MG63 (cell line): Measurements from ENCODE around the gene GABRB1. TPM values are rescaled to one million over a fixed set of nuclear protein-coding genes. Genes with fewer than 3 reads are reported as not detected.
A peak's percentile ranks its signal among the peaks of the same experiment; 100 is the strongest.

Source experiments
- DNase-seq: peaks from one replicate; pipeline ENCODE4 v3.0.0-alpha.2; 2020
- H3K27me3 ChIP-seq: fragments of 250-450 bp; sonication (Bioruptor Pico); 2 replicates; pipeline ENCODE4 v1.5.1; 2020; ENCODE audit warnings: mild to moderate bottlenecking, moderate library complexity
- H3K36me3 ChIP-seq: fragments of 250-450 bp; sonication (Bioruptor Pico); 2 replicates; pipeline ENCODE4 v1.5.1; 2020; ENCODE audit warnings: mild to moderate bottlenecking, moderate library complexity
- H3K4me3 ChIP-seq: fragments of 250-450 bp; sonication (Bioruptor Pico); 2 replicates; pipeline ENCODE4 v1.5.1; 2020; ENCODE audit warnings: mild to moderate bottlenecking, moderate library complexity
- H3K9me3 ChIP-seq: fragments of 250-450 bp; sonication (Bioruptor Pico); 2 replicates; pipeline ENCODE4 v1.5.1; 2020; ENCODE audit warnings: mild to moderate bottlenecking, moderate library complexity
- total RNA-seq: library from RNA; depleted of rRNA; stranded (reverse); fragments of >200 nt; shearing (Covaris generic); gene quantifications from 2 replicates; pipeline ENCODE4 v1.2.3, GENCODE V29; 2014; ENCODE audit warnings: low replicate concordance; rRNA removed

GABRB1 gene
- total RNA-seq: 0.59 TPM in 1 of 2 replicates, not detected in the other

DNA sequence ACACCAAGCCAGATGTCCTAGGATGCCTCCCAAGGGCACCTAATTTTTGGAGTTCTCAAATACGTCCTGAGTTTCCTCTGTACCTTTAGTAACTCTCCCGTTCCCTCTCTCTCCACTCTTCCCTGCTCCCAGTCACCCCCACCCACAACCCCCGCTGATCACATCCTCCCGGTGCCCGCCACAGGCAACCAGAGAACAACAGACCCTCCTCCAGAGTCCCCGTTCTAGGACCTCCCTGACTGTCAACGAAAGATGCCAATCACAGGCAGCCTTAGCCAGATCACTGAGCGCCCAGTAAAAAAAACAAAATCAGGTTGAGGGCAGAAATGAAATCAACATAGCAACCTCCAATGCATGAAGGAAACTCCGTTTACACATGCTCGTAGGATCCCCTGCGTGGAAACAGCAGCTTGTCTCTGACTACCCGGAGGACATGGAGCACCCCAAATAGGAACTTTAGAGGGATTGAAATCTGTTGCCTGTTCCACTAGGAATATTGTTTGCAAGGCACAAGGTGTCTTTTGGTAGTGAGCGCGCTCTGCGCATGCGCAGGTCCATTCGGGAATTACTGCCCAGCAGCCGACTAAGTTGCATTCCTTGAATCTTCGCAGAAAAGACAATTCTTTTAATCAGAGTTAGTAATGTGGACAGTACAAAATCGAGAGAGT, at the start of gene GABRB1:
GABRB1 (plus strand) TSS at position 557 of the 668 bp plus-strand sequence.
- peak within 1 kb of the TSS; percentile 54 for H3K4me3 ChIP-seq
- H3K27me3 ChIP-seq: no peaks in the 10 kb centered on the region
- peak; percentile 14 for DNase-seq
- no peaks in the 10 kb centered on the region for H3K9me3 ChIP-seq
- H3K36me3 ChIP-seq: no peaks in the 10 kb centered on the region

DNA sequence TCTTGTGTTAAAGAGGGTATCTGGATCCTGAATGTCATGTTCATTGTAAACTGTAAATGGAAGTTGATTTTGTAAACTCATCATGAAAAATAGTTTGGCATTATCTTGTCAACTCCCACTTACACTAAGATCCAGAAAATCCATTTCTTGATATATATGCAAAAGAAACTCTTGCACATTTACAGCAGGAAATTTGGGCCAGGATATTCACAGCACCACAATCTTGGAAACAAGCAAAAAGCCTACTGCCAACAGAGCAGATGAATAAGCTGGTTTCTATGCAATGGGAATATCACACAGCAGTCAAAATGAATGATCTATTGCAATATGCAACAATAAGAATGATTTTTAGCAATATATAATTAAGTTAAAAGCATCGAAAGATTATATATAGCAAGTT, 46.6 kb upstream of the GABRB1 start:
- H3K36me3 ChIP-seq: no peaks in the 10 kb centered on the region
- no peaks in the 10 kb centered on the region for H3K27me3 ChIP-seq
- no peak for DNase-seq

DNA sequence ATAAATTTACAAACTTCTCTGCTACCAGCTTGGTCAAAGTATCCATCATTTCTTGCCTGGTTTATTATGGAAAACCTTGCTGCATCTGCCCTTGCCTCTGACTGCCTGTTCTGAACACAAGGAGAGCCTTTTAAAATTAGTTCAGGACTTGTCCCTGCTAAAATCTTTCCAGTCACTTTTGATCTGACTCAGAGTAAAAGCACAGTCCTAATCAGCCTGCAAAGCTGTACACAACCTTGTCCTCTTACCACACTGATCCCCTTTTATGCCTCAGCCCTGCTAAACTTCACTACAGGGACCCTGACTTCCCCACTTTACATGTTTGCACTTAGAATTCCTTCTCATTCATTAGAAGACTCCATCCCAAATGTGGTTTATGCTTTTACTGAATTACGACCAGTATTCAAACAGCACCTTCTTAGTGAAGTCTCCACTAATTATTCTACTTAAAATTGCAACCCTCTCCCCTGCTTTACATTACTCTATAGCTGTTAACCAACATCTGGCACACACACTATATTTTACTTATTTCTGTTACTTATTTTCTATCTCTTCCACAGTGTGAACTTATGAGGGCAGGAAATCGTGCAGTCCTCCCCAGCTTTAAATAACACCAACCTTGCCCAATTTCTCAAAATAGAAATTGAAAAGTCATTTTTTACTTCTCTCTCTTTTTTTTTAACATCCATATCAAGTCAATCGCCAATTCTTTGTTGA, 44.3 kb upstream of the GABRB1 start:
- H3K27me3 ChIP-seq: no peaks in the 10 kb centered on the region
- H3K36me3 ChIP-seq: no peaks in the 10 kb centered on the region
- H3K4me3 ChIP-seq: no peak overlapping the region
- DNase-seq: no peak
- no peaks in the 10 kb centered on the region for H3K9me3 ChIP-seq

More for the DNA sequence above, 46.6 kb upstream of the GABRB1 start:
- Histone ChIP-seq H3K9me3 (no peaks in the 10 kb centered on the region), H3K4me3 (no peak overlapping the region)

DNA sequence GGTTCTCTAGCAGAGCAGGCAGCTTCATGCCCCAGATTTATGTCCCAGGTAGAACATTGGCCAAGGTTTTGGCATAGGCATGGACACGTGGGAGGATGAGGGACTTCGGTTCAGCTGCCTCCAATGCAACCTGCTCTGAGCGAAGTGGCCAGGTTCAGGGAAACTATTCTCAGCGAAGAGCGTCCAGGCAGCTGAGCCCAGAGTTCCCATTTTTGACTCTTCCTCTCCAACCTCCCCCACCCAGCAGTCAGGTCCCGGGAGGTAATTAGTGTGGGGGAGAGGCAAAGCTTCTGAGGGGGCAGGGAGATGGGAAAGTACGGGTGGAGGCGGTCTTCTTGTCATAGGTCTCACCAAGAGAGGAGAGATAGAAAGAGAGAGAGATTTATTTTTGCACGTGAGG, 39.0 kb upstream of the GABRB1 start:
- no peak for DNase-seq
- Histone ChIP-seq H3K36me3 (no peaks in the 10 kb centered on the region), H3K4me3 (no peak overlapping the region), H3K27me3 (no peaks in the 10 kb centered on the region), H3K9me3 (no peaks in the 10 kb centered on the region)

DNA sequence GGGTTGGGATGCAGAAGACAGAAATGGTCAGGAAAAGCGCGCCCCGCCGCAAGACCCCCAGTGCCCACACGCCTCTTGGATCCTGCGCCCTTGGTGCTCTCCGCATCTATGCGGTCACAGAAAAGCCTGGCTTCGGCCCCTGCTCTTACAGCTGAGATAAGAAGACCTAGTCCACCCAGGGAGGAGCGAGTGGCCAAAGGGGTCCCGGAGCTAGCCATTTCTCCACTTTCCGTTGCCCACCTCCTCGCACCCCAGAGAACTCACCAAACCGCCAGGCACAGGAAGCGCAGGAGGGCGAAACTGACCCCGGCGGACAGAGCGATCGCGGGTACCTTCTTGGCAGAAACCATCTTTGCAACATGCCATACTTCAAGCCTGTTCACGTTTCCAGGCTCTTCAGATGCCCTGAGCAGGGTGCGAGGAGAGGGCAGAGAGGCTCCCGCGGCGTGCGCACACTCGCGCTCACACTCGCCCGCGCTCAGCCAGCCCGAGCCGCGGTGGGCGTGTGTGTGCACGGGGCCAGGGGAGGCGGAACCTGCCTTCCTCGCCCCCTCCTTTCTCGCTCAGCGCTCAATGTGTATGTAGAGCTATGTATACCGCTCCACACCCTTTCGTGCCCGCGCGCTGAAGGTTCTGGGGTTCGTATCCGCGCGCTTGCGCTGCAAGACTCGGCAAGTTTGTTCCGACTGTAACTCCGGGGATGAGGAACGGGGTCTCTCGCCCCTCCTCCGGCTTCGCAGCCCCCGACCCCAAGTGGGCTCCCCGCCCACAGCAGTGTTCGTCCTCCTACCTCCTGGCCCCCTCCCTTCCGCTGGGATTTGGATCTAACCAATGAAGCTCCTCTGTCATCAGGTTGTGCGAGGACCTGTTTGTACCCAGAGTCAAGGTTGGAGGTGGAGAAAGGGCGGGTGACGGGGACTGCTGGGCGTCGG, 38.0 kb upstream of the GABRB1 start, which contains the start of gene GABRA4:
GABRA4 (minus strand) TSS at position 507 of the 932 bp plus-strand sequence; CDS start at position 350, 157 bp downstream.
- H3K9me3 ChIP-seq: no peaks in the 10 kb centered on the region
- H3K4me3 ChIP-seq: peak within 1 kb of the TSS; percentile 36
- H3K36me3 ChIP-seq: no peaks in the 10 kb centered on the region
- peak; percentile 4 for DNase-seq
- H3K27me3 ChIP-seq: no peaks in the 10 kb centered on the region

DNA sequence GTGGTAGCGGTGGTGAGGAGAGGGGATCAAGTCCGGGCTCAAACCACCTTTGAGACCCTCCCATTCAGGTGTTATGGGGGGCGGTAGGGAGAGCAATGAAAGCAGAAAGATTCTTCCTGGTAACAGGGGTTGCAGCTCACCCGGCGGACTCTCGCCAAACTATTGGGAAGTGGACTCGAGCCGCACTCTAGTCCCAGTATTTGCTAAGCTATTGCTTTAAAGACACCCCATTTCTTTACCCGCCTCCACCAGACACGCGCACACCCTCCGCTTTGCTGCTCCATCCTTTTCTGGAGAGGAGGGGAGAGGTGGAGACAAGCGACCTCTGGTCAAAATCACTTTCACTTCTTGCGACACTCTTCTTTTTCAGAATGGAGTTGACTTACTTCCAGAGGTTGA, 37.4 kb upstream of the GABRB1 start:
- DNase-seq: peak; percentile 1
- no peaks in the 10 kb centered on the region for H3K27me3 ChIP-seq
- no peaks in the 10 kb centered on the region for H3K36me3 ChIP-seq
- peak overlapping the region; percentile 36 for H3K4me3 ChIP-seq
- no peaks in the 10 kb centered on the region for H3K9me3 ChIP-seq

DNA sequence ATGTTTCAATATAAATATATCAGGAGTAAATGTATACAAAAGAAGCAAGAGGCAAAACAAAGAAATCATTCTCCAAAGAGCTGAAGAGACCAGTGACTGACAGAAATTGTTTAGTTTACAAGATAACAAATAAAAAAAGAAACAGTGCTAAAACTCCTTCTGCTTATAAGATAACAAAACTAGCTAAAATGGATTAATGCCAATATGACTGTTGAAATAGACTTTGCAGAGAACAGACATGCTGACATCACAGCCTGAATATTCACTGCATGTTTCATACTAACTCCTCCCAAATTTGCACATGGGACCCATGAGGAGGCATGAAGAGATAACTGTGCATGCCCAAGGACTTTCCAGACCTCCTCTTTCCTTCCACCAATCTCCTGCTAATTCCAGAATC, 31.8 kb upstream of the GABRB1 start:
- no peak for DNase-seq
- no peaks in the 10 kb centered on the region for H3K36me3 ChIP-seq
- no peaks in the 10 kb centered on the region for H3K27me3 ChIP-seq
- no peak overlapping the region for H3K4me3 ChIP-seq
- no peaks in the 10 kb centered on the region for H3K9me3 ChIP-seq

DNA sequence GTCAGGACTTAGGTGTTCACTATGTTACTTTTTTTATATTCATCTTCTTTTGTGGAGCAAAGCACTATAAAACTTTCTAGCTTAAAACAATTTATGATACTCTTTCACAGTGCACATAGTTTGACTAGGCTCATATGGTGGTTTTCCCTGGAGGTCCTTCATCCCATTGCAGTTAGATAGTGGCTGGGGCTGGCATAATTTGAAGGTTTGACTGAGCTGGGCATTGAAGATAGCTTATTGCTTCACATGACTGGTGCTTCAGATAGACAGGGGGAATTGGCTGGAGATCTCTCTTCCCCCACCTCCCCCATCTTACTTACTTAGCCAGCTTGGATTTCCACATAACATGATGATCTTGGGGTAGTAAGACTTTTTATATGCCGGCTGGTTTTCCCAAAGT, 31.0 kb upstream of the GABRB1 start:
- no peaks in the 10 kb centered on the region for H3K9me3 ChIP-seq
- no peaks in the 10 kb centered on the region for H3K27me3 ChIP-seq
- no peak for DNase-seq
- no peak overlapping the region for H3K4me3 ChIP-seq
- H3K36me3 ChIP-seq: no peaks in the 10 kb centered on the region

DNA sequence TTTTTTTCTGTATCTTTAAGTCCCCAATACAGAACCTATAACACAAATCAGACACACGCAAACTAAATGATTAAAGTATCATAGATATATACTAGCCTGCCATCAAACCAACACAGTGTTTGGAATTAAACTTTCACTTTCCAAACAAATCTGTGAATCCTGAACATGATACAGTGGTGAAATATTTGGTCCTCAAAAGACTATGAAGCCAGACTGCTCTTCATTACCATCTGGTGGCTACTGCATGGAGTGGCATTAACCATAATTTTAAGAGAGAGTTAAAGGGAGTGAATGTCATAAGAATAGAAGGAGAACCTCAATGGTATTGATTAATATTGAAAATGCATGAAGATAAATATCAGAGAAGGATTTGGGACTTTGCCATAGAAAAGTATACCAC, 28.8 kb upstream of the GABRB1 start:
- DNase-seq: no peak
- Histone ChIP-seq H3K27me3 (no peaks in the 10 kb centered on the region), H3K9me3 (no peaks in the 10 kb centered on the region), H3K4me3 (no peak overlapping the region), H3K36me3 (no peaks in the 10 kb centered on the region)

DNA sequence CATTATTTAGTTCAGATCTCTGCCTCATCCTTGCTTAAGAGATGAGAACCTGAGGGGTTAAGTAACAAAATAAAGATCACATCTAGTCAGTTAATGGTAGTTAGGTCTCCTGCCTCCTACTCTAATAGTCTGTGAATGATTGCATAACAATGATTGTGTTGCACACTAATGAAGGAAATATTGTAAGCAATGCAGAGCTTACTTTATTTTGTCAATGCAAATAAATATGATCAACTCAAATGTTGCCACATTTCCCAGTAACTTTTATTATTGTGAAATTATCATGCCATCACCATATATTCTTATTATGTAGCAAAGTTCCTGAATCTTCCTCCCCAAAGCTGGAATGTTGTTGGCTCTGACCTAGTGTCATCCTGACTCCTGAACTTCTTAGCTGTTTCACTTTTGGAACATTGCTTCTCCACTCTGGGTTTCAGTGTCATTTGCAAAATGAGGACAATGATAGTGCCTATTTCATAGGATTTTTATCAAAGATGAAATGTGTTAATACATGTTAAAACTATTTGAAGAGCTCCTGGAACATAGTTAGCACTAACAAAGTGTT, 20.9 kb upstream of the GABRB1 start:
- no peaks in the 10 kb centered on the region for H3K36me3 ChIP-seq

DNA sequence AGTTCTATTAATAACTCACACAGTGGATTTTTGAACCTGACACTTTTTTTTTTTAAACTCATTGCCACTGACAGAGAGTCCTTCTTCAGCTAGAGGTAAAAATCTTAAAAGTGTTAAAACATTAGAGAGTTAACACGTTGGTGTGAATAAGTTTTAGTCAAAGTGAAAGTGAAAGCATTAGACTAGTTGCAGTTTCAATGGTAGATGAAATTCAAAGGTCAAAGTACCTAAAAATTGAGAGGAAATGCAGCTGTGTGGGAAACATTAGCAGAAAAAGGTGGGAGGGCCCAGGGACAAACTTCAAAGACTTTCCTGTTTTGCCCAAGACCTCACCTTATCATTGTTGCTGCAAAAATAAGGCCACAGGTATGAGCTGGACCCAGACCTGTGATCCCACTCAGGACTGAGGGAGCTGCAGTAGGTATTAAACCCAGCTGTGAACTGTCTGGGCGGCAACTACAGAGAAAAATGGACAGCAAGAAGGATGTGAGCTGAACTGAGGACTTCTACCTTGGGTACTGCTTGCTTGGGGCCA, 20.4 kb upstream of the GABRB1 start:
- H3K36me3 ChIP-seq: no peaks in the 10 kb centered on the region
- no peaks in the 10 kb centered on the region for H3K27me3 ChIP-seq
- no peak for DNase-seq
- no peaks in the 10 kb centered on the region; the same call in 1 of the 2 replicates for H3K9me3 ChIP-seq
- H3K4me3 ChIP-seq: peak overlapping the region; percentile 17

More for the DNA sequence above, 20.9 kb upstream of the GABRB1 start:
- Histone ChIP-seq H3K27me3 (no peaks in the 10 kb centered on the region), H3K9me3 (no peaks in the 10 kb centered on the region; the same call in 1 of the 2 replicates), H3K4me3 (peak overlapping the region; percentile 17)
- no peak for DNase-seq

DNA sequence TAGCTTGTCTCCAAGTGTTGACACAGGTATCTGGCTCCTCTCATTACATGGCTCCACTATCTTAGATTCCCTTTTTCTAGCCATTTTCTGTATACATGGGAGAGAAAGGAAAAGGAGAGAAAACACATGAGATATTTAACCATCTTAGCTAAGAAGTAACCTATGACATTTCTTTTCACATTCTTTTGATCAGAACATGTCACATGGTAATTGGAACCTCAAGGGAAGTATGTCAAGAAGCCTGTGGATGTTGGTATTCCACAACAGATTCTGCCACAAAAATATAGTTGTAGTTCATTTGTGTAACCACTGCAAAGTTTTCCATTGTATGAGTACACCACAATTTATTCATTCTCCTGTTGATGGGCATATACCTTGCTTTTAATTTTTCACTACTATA, 18.7 kb upstream of the GABRB1 start:
- no peak overlapping the region for H3K4me3 ChIP-seq
- H3K27me3 ChIP-seq: no peaks in the 10 kb centered on the region
- H3K36me3 ChIP-seq: no peaks in the 10 kb centered on the region
- DNase-seq: no peak
- no peaks in the 10 kb centered on the region; the same call in 1 of the 2 replicates for H3K9me3 ChIP-seq

DNA sequence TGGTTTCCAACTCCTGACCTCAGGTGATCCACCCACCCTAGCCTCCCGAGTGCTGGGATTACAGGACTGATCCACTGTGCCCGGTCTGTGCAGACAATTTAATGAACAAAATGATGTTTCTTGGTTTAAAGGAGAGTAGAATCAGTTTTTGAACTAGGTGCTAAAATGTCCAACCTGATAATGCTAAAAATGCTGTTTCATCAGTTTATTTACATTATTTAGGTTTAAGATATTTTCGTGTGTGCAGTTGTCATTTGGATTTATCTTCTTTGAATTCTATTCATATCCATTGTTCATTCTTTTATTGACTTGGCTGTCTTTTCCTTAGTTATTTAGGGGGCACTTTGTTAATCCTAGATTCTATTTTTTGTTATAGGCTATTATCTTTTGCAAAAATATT, 18.0 kb upstream of the GABRB1 start:
- no peaks in the 10 kb centered on the region for H3K36me3 ChIP-seq
- no peaks in the 10 kb centered on the region; the same call in 1 of the 2 replicates for H3K9me3 ChIP-seq
- H3K27me3 ChIP-seq: no peaks in the 10 kb centered on the region
- DNase-seq: no peak
- no peak overlapping the region for H3K4me3 ChIP-seq

DNA sequence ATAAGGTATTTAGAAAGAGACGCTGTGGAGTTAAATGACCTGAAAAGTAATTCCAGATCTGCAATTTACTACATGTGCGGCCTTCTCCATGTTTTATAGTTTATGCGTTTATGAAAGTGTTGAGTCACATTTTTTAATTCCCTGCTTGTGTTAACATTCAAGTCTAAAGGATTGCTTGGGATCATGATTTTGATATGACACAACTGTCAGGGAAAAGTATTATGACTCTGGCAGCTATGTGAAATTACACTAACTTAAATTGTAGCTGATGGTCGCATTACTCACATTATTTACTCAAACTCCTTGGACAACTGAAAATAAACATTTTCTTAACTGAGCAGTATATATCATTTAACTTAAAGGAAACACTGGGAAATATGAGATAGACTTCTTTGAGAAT, 14.3 kb upstream of the GABRB1 start:
- Histone ChIP-seq H3K4me3 (no peak overlapping the region), H3K9me3 (no peaks in the 10 kb centered on the region; the same call in 1 of the 2 replicates), H3K27me3 (no peaks in the 10 kb centered on the region), H3K36me3 (no peaks in the 10 kb centered on the region)
- no peak for DNase-seq

DNA sequence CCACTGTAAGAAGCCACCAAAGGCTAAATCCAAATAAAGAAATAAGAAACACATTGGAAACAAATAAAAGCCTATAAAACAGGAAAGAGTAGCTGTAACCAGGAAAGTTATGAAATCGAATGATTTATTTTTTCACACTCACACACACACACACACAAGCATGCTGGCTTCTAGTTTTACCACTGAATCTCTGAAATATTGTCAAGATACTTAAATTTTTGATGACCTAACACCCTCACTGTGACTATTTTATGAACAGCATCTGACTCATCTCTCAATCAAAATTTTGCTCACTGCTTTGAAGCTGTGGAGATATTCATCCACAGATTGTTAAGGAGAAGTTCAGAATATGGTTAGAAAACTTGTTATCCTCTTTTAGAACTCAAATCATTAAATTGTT, 13.9 kb upstream of the GABRB1 start:
- no peak for DNase-seq
- no peak overlapping the region for H3K4me3 ChIP-seq
- H3K36me3 ChIP-seq: no peaks in the 10 kb centered on the region
- H3K27me3 ChIP-seq: no peaks in the 10 kb centered on the region
- H3K9me3 ChIP-seq: no peaks in the 10 kb centered on the region; the same call in 1 of the 2 replicates

DNA sequence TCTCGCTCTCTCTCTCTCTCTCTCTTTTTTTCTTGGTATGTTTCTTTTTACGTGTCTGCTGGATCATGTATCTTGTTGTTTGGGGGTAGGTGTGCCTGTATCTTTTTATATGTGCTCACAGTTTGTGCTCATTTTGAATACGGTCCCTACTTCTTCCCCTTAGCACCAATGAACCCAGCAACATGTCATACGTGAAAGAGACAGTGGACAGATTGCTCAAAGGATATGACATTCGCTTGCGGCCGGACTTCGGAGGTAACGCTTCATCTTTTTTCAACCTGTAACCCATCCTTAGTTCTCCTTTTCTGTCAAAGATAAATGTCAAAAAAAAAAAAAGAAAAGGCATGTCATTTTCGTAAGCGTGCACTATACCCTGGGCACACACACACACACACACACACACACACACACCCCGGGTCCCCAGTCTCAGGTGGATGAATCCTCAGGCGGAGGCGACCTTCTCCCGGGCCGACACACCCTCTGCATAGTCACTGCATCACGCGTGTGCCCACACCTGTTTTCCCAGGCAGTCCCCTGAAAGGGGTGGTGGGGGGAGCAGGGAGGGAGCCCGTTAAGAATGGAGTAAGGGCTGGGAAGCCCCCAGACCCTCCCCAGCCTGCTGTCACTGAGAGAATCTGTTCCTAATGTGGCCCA, 511 bp downstream of the GABRB1 start:
- Histone ChIP-seq H3K9me3 (no peaks in the 10 kb centered on the region), H3K36me3 (no peaks in the 10 kb centered on the region), H3K4me3 (peak overlapping the region; percentile 54), H3K27me3 (no peaks in the 10 kb centered on the region)
- no peak for DNase-seq
